ENCODE data around the gene PRDM11. TPM values are rescaled to one million over a fixed set of nuclear protein-coding genes. Genes with fewer than 3 reads are reported as not detected.

Gene PRDM11
- total RNA-seq, 2 donors from 2014 or later, result 4.1 to 8.3 TPM

GRCh38 chr11:45210846-45211245 is 64.4 kb downstream of the PRDM11 start:
- Histone ChIP-seq H3K9me3 (no peaks in the 10 kb centered on the region), H3K4me1 (no peaks in the 10 kb centered on the region), H3K27me3 (no peaks in the 10 kb centered on the region), H3K36me3 (no peaks in the 10 kb centered on the region), H3K4me3 (no peak overlapping the region), H3K27ac (no peak overlapping the region), H3K9ac (ENCODE audit: low read depth in 2 of 2, low read length in 2 of 2) (no peak overlapping the region)
- intact Hi-C loops (cut with DNase I), result no loop called here
- DNase-seq, result no peak
- TF ChIP-seq, protein P1, sequence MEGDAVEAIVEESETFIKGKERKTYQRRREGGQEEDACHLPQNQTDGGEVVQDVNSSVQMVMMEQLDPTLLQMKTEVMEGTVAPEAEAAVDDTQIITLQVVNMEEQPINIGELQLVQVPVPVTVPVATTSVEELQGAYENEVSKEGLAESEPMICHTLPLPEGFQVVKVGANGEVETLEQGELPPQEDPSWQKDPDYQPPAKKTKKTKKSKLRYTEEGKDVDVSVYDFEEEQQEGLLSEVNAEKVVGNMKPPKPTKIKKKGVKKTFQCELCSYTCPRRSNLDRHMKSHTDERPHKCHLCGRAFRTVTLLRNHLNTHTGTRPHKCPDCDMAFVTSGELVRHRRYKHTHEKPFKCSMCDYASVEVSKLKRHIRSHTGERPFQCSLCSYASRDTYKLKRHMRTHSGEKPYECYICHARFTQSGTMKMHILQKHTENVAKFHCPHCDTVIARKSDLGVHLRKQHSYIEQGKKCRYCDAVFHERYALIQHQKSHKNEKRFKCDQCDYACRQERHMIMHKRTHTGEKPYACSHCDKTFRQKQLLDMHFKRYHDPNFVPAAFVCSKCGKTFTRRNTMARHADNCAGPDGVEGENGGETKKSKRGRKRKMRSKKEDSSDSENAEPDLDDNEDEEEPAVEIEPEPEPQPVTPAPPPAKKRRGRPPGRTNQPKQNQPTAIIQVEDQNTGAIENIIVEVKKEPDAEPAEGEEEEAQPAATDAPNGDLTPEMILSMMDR (IDR thresholded peaks at IDR 0.05), result no peak

- Histone ChIP-seq H3K4me1 (no peaks in the 10 kb centered on the region), H3K4me3 (no peak overlapping the region), H3K9ac (ENCODE audit: low read depth in 2 of 2, low read length in 2 of 2) (no peak overlapping the region), H3K27me3 (no peaks in the 10 kb centered on the region), H3K27ac (no peak overlapping the region), H3K36me3 (no peaks in the 10 kb centered on the region), H3K9me3 (no peaks in the 10 kb centered on the region)
- intact Hi-C loops (cut with DNase I), result no loop called here
- TF ChIP-seq, protein P1 (IDR thresholded peaks at IDR 0.05), result no peak
- no peak for DNase-seq
Observed at GRCh38 chr11:45211732-45212131, 65.3 kb downstream of the PRDM11 start.

DNA sequence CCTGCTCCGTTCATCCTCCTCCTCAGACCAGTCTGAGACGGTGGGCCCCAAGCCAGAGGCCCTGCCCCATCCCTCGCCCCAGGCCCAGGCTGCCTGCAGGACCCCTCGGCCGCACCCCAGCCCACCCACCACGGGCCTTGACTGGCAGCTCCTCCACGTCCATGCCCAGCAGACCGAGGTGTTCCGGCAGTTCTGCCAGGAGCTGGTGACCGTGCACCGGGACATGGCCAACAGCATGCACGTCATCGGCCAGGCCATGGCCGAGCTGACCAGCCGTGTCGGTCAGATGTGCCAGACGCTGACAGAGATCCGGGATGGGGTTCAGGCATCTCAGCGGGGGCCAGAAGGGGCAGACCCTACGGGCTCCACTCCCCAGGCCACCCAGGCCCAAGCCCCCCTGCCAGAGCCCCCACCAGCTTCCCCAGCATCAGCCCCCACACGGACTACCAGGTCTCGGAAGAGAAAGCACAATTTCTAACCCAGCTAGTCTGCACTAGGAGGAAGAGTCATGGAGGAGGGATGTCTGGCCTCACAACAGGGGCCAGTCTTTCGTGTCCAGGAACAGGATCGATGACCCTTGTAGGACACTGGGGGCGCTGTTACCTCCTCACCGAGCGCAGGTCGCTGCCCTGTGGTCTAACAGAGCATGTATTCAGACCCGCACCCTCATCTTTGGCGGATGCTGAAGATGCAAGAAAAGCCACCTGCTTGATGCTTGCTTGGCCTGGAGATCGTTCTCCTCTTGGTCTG is 66.3 kb downstream of the PRDM11 start:
- DNase-seq, result no peak
- no peak overlapping the region for H3K4me3 ChIP-seq
- no peak overlapping the region for H3K27ac ChIP-seq
- H3K27me3 ChIP-seq, result no peaks in the 10 kb centered on the region
- intact Hi-C loops (cut with DNase I), result no loop called here
- TF ChIP-seq, protein P1 (IDR thresholded peaks at IDR 0.05), result no peak
- no peaks in the 10 kb centered on the region for H3K4me1 ChIP-seq
- H3K36me3 ChIP-seq, result no peaks in the 10 kb centered on the region
- no peak overlapping the region for H3K9ac ChIP-seq (ENCODE audit: low read depth in 2 of 2, low read length in 2 of 2)
- H3K9me3 ChIP-seq, result no peaks in the 10 kb centered on the region

- Histone ChIP-seq H3K36me3 (no peaks in the 10 kb centered on the region), H3K9me3 (no peaks in the 10 kb centered on the region), H3K4me1 (no peaks in the 10 kb centered on the region), H3K27me3 (no peaks in the 10 kb centered on the region), H3K4me3 (no peak overlapping the region), H3K9ac (ENCODE audit: low read depth in 2 of 2, low read length in 2 of 2) (no peak overlapping the region), H3K27ac (no peak overlapping the region)
- DNase-seq, result no peak
- TF ChIP-seq, protein P1 (IDR thresholded peaks at IDR 0.05), result no peak
- intact Hi-C loops (cut with DNase I), result no loop called here
Observed at GRCh38 chr11:45213316-45213665, 66.9 kb downstream of the PRDM11 start.

DNA sequence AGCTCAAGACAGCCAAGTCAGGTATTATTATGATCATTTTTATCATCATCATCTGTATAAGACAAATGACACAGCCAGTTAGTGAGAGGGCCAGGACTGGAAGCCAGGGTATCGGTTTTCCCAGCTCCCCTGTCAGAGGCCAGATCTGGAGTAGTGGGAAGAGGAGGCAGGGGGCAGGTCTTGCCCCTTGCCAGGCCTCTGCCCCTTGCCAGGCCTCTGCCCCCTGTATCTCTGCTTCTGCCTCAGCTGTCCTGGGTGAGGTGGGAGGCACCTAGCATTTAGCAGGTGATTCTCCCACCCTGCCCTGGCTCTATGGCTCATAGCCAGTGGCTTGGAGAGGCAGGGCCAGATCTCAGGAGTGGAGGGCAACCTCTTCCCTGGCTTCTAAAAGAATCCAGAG is 67.3 kb downstream of the PRDM11 start:
- H3K4me3 ChIP-seq, result no peak overlapping the region
- H3K9me3 ChIP-seq, result no peaks in the 10 kb centered on the region
- TF ChIP-seq, protein P1 (IDR thresholded peaks at IDR 0.05), result no peak
- H3K27ac ChIP-seq, result no peak overlapping the region
- intact Hi-C loops (cut with DNase I), result no loop called here
- no peak overlapping the region for H3K9ac ChIP-seq (ENCODE audit: low read depth in 2 of 2, low read length in 2 of 2)
- H3K27me3 ChIP-seq, result no peaks in the 10 kb centered on the region
- no peaks in the 10 kb centered on the region for H3K36me3 ChIP-seq
- no peaks in the 10 kb centered on the region for H3K4me1 ChIP-seq
- DNase-seq, result no peak
